Measurements from ENCODE around the gene ZNF831. TPM values are rescaled to one million over a fixed set of nuclear protein-coding genes. Genes with fewer than 3 reads are reported as not detected.

ZNF831 gene
- total RNA-seq, 1 experiment from 2014 or later, result 0.15 TPM

DNA sequence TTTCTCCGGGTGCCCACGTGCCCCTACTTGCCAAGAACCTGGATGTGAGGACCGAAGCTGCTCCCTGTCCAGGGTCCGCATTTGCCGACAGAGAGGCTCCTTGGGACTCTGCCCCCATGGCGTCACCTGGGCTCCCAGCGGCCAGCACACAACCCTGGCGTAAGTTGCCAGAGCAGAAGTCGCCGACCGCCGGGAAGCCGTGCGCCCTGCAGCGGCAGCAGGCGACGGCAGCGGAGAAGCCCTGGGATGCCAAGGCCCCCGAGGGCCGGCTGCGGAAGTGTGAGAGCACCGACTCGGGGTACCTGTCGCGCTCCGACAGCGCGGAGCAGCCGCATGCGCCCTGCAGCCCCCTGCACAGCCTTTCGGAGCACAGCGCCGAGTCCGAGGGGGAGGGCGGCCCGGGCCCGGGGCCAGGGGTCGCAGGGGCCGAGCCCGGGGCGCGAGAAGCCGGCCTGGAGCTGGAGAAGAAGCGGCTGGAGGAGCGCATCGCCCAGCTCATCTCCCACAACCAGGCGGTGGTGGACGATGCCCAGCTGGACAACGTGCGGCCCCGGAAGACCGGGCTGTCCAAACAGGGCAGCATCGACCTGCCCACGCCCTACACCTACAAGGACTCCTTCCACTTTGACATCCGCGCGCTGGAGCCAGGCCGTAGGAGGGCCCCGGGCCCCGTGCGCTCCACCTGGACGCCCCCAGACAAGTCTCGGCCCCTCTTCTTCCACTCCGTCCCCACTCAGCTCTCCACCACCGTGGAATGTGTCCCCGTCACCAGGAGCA, 28.3 kb downstream of the ZNF831 start:
- Histone ChIP-seq H3K79me2 (ENCODE audit: insufficient read depth, low read length) (no peaks in the 10 kb centered on the region), H3K4me1 (ENCODE audit: control insufficient read depth in 1 of 2, insufficient read depth in 2 of 2, low read length in 2 of 2) (no peaks in the 10 kb centered on the region), H3K36me3 (ENCODE audit: control insufficient read depth in 1 of 2, insufficient read depth in 2 of 2, low read length in 2 of 2) (no peaks in the 10 kb centered on the region), H3K9me3 (ENCODE audit: control insufficient read depth in 1 of 2, insufficient read depth in 1 of 2, low read depth in 1 of 2, low read length in 2 of 2) (no peaks in the 10 kb centered on the region), H3K27me3 (ENCODE audit: insufficient read depth, low read length) (peaks cover 14% of the 10 kb centered on the region), H4K20me1 (ENCODE audit: insufficient read depth) (no peaks in the 10 kb centered on the region), H3K9ac (ENCODE audit: low read length) (no peak overlapping the region), H3K4me3 (replicated peaks in 1 of 2; ENCODE audit: low read depth in 1 of 2, low read length in 2 of 2) (no peak overlapping the region), H3K4me2 (ENCODE audit: low read length) (no peak overlapping the region), H3K9me2 (ENCODE audit: insufficient read depth) (no peaks in the 10 kb centered on the region), H2AFZ (ENCODE audit: low read depth, low read length, poor library complexity, severe bottlenecking) (no peak overlapping the region), H3K27ac (ENCODE audit: low read depth, low read length) (no peak overlapping the region)
- ChIA-PET CTCF (no interaction called here), RAD21 (ENCODE audit: low non-redundant PET in 1 of 2, low total read pairs in 2 of 2, uncharacterized antibody in 2 of 2, unreplicated experiment in 2 of 2) (no interaction called here), POLR2A (no interaction called here)
- ATAC-seq (no peak), DNase-seq (ENCODE audit: low read depth, low spot score) (no peak)
- BruUV-seq (replicated peaks), result no TSS peak
- intact Hi-C loops (cut with micrococcal nuclease), result no loop called here
- TF ChIP-seq EZH2 (IDR thresholded peaks at IDR 0.05), result no peak

DNA sequence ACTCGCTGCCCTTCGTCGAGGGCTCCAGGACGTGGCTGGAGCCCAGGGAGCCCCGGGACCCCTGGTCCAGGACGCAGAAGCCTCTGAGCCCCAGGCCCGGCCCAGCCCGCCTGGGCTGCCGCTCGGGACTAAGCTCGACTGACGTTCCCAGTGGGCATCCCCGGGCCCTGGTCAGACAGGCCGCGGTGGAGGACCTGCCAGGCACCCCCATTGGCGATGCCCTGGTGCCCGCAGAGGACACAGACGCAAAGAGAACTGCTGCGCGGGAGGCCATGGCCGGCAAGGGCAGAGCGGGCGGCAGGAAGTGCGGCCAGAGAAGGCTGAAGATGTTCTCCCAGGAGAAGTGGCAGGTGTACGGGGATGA, 28.9 kb downstream of the ZNF831 start:
- Histone ChIP-seq H2AFZ (ENCODE audit: low read depth, low read length, poor library complexity, severe bottlenecking) (no peak overlapping the region), H3K27ac (ENCODE audit: low read depth, low read length) (no peak overlapping the region), H3K9ac (ENCODE audit: low read length) (no peak overlapping the region), H3K9me2 (ENCODE audit: insufficient read depth) (no peaks in the 10 kb centered on the region), H3K27me3 (ENCODE audit: insufficient read depth, low read length) (peaks cover 20% of the 10 kb centered on the region), H3K9me3 (ENCODE audit: control insufficient read depth in 1 of 2, insufficient read depth in 1 of 2, low read depth in 1 of 2, low read length in 2 of 2) (no peaks in the 10 kb centered on the region), H4K20me1 (ENCODE audit: insufficient read depth) (no peaks in the 10 kb centered on the region), H3K4me3 (replicated peaks in 1 of 2; ENCODE audit: low read depth in 1 of 2, low read length in 2 of 2) (no peak overlapping the region), H3K4me1 (ENCODE audit: control insufficient read depth in 1 of 2, insufficient read depth in 2 of 2, low read length in 2 of 2) (no peaks in the 10 kb centered on the region), H3K36me3 (ENCODE audit: control insufficient read depth in 1 of 2, insufficient read depth in 2 of 2, low read length in 2 of 2) (no peaks in the 10 kb centered on the region), H3K79me2 (ENCODE audit: insufficient read depth, low read length) (no peaks in the 10 kb centered on the region), H3K4me2 (ENCODE audit: low read length) (no peak overlapping the region)
- ChIA-PET RAD21 (ENCODE audit: low non-redundant PET in 1 of 2, low total read pairs in 2 of 2, uncharacterized antibody in 2 of 2, unreplicated experiment in 2 of 2) (no interaction called here), CTCF (no interaction called here), POLR2A (no interaction called here)
- ATAC-seq (no peak), DNase-seq (ENCODE audit: low read depth, low spot score) (no peak)
- no TSS peak for BruUV-seq (replicated peaks)
- intact Hi-C loops (cut with micrococcal nuclease), result no loop called here
- no peak for TF ChIP-seq JUND (IDR thresholded peaks at IDR 0.05)
- TF ChIP-seq YY1 (IDR thresholded peaks at IDR 0.05; ENCODE audit: extremely low read depth, insufficient replicate concordance, low read depth, low read length), result no peak
- TF ChIP-seq, protein P1, sequence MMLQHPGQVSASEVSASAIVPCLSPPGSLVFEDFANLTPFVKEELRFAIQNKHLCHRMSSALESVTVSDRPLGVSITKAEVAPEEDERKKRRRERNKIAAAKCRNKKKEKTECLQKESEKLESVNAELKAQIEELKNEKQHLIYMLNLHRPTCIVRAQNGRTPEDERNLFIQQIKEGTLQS (IDR thresholded peaks at IDR 0.05), result no peak
- no peak for TF ChIP-seq POLR2A (IDR thresholded peaks at IDR 0.05; ENCODE audit: borderline replicate concordance, extremely low read depth, insufficient read depth, insufficient read length)
- no peak for TF ChIP-seq POLR2AphosphoS5 (IDR thresholded peaks at IDR 0.05; ENCODE audit: low read depth, low read length)
- TF ChIP-seq SP1 (IDR thresholded peaks at IDR 0.05; ENCODE audit: low read depth), result no peak
- TF ChIP-seq, protein P2, sequence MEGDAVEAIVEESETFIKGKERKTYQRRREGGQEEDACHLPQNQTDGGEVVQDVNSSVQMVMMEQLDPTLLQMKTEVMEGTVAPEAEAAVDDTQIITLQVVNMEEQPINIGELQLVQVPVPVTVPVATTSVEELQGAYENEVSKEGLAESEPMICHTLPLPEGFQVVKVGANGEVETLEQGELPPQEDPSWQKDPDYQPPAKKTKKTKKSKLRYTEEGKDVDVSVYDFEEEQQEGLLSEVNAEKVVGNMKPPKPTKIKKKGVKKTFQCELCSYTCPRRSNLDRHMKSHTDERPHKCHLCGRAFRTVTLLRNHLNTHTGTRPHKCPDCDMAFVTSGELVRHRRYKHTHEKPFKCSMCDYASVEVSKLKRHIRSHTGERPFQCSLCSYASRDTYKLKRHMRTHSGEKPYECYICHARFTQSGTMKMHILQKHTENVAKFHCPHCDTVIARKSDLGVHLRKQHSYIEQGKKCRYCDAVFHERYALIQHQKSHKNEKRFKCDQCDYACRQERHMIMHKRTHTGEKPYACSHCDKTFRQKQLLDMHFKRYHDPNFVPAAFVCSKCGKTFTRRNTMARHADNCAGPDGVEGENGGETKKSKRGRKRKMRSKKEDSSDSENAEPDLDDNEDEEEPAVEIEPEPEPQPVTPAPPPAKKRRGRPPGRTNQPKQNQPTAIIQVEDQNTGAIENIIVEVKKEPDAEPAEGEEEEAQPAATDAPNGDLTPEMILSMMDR (IDR thresholded peaks at IDR 0.05 in 2 of 3, conservative IDR thresholded peaks at IDR 0.05 in 1 of 3; ENCODE audit: borderline replicate concordance in 1 of 3, insufficient read depth in 1 of 3, low read depth in 2 of 3, low read length in 2 of 3), result no peak
- TF ChIP-seq SRF (IDR thresholded peaks at IDR 0.05; ENCODE audit: low read depth), result no peak
- TF ChIP-seq EZH2phosphoT487 (IDR thresholded peaks at IDR 0.05; ENCODE audit: borderline replicate concordance), result no peak
- TF ChIP-seq, protein P3, sequence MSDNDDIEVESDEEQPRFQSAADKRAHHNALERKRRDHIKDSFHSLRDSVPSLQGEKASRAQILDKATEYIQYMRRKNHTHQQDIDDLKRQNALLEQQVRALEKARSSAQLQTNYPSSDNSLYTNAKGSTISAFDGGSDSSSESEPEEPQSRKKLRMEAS (IDR thresholded peaks at IDR 0.05), result no peak
- no peak for TF ChIP-seq EZH2 (IDR thresholded peaks at IDR 0.05)
- no peak for TF ChIP-seq ZNF274 (IDR thresholded peaks at IDR 0.05; ENCODE audit: low read depth, low read length)
- no peak for TF ChIP-seq FOSL1 (IDR thresholded peaks at IDR 0.05; ENCODE audit: low read depth)
- no peak for TF ChIP-seq ZFX (IDR thresholded peaks at IDR 0.05)
- TF ChIP-seq, protein P4, sequence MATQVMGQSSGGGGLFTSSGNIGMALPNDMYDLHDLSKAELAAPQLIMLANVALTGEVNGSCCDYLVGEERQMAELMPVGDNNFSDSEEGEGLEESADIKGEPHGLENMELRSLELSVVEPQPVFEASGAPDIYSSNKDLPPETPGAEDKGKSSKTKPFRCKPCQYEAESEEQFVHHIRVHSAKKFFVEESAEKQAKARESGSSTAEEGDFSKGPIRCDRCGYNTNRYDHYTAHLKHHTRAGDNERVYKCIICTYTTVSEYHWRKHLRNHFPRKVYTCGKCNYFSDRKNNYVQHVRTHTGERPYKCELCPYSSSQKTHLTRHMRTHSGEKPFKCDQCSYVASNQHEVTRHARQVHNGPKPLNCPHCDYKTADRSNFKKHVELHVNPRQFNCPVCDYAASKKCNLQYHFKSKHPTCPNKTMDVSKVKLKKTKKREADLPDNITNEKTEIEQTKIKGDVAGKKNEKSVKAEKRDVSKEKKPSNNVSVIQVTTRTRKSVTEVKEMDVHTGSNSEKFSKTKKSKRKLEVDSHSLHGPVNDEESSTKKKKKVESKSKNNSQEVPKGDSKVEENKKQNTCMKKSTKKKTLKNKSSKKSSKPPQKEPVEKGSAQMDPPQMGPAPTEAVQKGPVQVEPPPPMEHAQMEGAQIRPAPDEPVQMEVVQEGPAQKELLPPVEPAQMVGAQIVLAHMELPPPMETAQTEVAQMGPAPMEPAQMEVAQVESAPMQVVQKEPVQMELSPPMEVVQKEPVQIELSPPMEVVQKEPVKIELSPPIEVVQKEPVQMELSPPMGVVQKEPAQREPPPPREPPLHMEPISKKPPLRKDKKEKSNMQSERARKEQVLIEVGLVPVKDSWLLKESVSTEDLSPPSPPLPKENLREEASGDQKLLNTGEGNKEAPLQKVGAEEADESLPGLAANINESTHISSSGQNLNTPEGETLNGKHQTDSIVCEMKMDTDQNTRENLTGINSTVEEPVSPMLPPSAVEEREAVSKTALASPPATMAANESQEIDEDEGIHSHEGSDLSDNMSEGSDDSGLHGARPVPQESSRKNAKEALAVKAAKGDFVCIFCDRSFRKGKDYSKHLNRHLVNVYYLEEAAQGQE (IDR thresholded peaks at IDR 0.05; ENCODE audit: low read depth), result no peak
- no peak for TF ChIP-seq CEBPB (IDR thresholded peaks at IDR 0.05; ENCODE audit: low read depth)
